GM21529 (cell line): ENCODE data around the gene CYP19A1.
"Not testable (repeated sequence)": the region's sequence is repeated elsewhere in the genome, so short reads cannot be mapped to it uniquely, and the experiment has no call there.

ENCODE experiments used
- ATAC-seq: cut with Tn5 transposase; IDR thresholded peaks from one replicate; pipeline ENCODE4 v1.9.1; 2021; ENCODE audit not compliant: unreplicated experiment

The CYP19A1 gene

GRCh38 chr15:51302480-51302879 is 35.9 kb downstream of the CYP19A1 start:
- no peak for ATAC-seq

GRCh38 chr15:51299187-51300015 is 39.0 kb downstream of the CYP19A1 start:
- no peak for ATAC-seq

- no peak for ATAC-seq
These were observed 39.8 kb downstream of the CYP19A1 start for GRCh38 chr15:51298620-51299019.

- ATAC-seq = no peak
These were observed 47.7 kb downstream of the CYP19A1 start for GRCh38 chr15:51290720-51291119.

GRCh38 chr15:51289290-51289689 is 49.1 kb downstream of the CYP19A1 start:
- ATAC-seq = no peak

- ATAC-seq = no peak
These were observed 50.0 kb downstream of the CYP19A1 start for GRCh38 chr15:51288143-51289065.

GRCh38 chr15:51286816-51287215 is 51.6 kb downstream of the CYP19A1 start:
- no peak for ATAC-seq

GRCh38 chr15:51285399-51285798 is 53.0 kb downstream of the CYP19A1 start:
- no peak for ATAC-seq

GRCh38 chr15:51284871-51285270 is 53.5 kb downstream of the CYP19A1 start:
- no peak for ATAC-seq

GRCh38 chr15:51283026-51283425 is 55.4 kb downstream of the CYP19A1 start:
- ATAC-seq = no peak

GRCh38 chr15:51282241-51282640 is 56.2 kb downstream of the CYP19A1 start:
- not testable (repeated sequence) for ATAC-seq

GRCh38 chr15:51281368-51281967 is 56.9 kb downstream of the CYP19A1 start:
- ATAC-seq = no peak

GRCh38 chr15:51280838-51281237 is 57.6 kb downstream of the CYP19A1 start:
- no peak for ATAC-seq

- ATAC-seq = no peak
These were observed 59.0 kb downstream of the CYP19A1 start for GRCh38 chr15:51279391-51279790.

GRCh38 chr15:51277101-51277500 is 61.3 kb downstream of the CYP19A1 start:
- no peak for ATAC-seq

GRCh38 chr15:51274956-51275355 is 63.4 kb downstream of the CYP19A1 start:
- ATAC-seq = no peak

GRCh38 chr15:51270706-51271105 is 67.7 kb downstream of the CYP19A1 start:
- no peak for ATAC-seq

- ATAC-seq = no peak
These were observed 68.9 kb downstream of the CYP19A1 start for GRCh38 chr15:51269496-51269895.

- no peak for ATAC-seq
These were observed 70.7 kb downstream of the CYP19A1 start for GRCh38 chr15:51267703-51268083.

- ATAC-seq = no peak
These were observed 71.2 kb downstream of the CYP19A1 start for GRCh38 chr15:51267051-51267702.

GRCh38 chr15:51266656-51267050 is 71.7 kb downstream of the CYP19A1 start:
- ATAC-seq = no peak
